Measurements from ENCODE around the gene ASB18.

DNA sequence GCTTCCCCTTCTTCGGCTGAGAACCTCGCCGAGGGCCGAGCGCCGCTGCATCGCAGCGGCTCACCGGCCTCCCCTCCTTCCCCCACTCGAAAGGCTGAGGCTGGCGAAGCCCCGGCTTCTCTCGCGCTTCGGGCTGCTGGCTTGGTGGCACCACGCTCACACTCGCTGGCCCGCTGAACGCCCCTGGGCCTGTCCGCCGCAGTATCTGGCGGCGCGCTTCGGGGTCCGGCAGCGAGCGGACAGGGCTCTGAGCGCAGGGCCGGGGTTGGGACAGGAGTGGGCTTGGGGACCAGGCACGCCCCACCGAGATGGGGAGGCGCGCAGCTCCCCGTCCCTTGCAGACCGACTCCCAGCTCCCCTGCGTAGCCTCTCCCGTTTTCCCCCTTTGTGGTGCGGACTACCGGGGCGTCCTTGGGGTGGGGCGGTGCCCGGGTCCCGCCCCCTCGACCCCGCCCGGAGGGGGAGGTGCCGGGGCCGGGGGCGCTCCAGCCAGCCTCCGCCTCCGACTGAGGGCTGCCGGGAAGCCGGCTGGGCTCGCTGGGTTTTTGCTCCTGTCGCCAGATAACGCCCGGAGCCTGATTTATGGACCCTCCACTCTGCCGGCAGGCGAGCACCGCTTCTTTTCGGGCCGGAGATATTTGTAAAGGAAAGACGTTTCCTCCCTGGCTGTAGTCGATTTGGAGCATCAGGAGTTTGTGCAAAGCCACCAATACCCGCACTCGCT, 99.8 kb downstream of the ASB18 start:
- TF ChIP-seq CTCF (conservative IDR thresholded peaks at IDR 0.05; ENCODE audit: low read length), result no peak
- TF ChIP-seq EZH2phosphoT487 (IDR thresholded peaks at IDR 0.05; ENCODE audit: borderline replicate concordance), result no peak

Data from Loucy (cell line).